ENCODE results near the gene C2CD5.
"Not testable (repeated sequence)": the region's sequence is repeated elsewhere in the genome, so short reads cannot be mapped to it uniquely, and the experiment has no call there.

C2CD5 gene

GRCh38 chr12:22544038-22544979 is at the start of gene C2CD5:
TSS of gene C2CD5 (minus strand) at chr12:22544542. CDS start at chr12:22544150, 392 bp downstream.
- peak; percentile 36 for DNase-seq

GRCh38 chr12:22593864-22594263 is 49.5 kb upstream of the C2CD5 start:
- no peak for DNase-seq

GRCh38 chr12:22588817-22589216 is 44.5 kb upstream of the C2CD5 start:
- no peak for DNase-seq

GRCh38 chr12:22578328-22578727 is 34.0 kb upstream of the C2CD5 start:
- DNase-seq: no peak

- no peak for DNase-seq
Measured at GRCh38 chr12:22577667-22578066, 33.3 kb upstream of the C2CD5 start.

GRCh38 chr12:22576473-22576872 is 32.1 kb upstream of the C2CD5 start:
- DNase-seq: no peak

GRCh38 chr12:22576065-22576464 is 31.7 kb upstream of the C2CD5 start:
- DNase-seq: no peak

GRCh38 chr12:22574921-22575320 is 30.6 kb upstream of the C2CD5 start:
- DNase-seq: no peak

GRCh38 chr12:22573181-22573580 is 28.8 kb upstream of the C2CD5 start:
- no peak for DNase-seq

GRCh38 chr12:22569253-22569652 is 24.9 kb upstream of the C2CD5 start:
- no peak for DNase-seq

GRCh38 chr12:22562036-22563028 is 18.0 kb upstream of the C2CD5 start:
- no peak for DNase-seq

GRCh38 chr12:22554750-22555149 is 10.4 kb upstream of the C2CD5 start:
- DNase-seq: not testable (repeated sequence)

- DNase-seq: no peak
Measured at GRCh38 chr12:22551624-22552023, 7.3 kb upstream of the C2CD5 start.

GRCh38 chr12:22545255-22545654 is 913 bp upstream of the C2CD5 start:
- DNase-seq: no peak

GRCh38 chr12:22543246-22544037 is 900 bp downstream of the C2CD5 start:
- no peak for DNase-seq

GRCh38 chr12:22541496-22542155 is 2.7 kb downstream of the C2CD5 start:
- DNase-seq: no peak

GRCh38 chr12:22539055-22539454 is 5.3 kb downstream of the C2CD5 start:
- DNase-seq: no peak

- DNase-seq: no peak
Measured at GRCh38 chr12:22538311-22538710, 6.0 kb downstream of the C2CD5 start.

- no peak for DNase-seq
Measured at GRCh38 chr12:22536971-22537544, 7.3 kb downstream of the C2CD5 start.

- no peak for DNase-seq
Measured at GRCh38 chr12:22536346-22536945, 7.9 kb downstream of the C2CD5 start.

- no peak for DNase-seq
Measured at GRCh38 chr12:22535478-22535877, 8.9 kb downstream of the C2CD5 start.

Measured in KG1 (cell line).